GM21367 (cell line): Measurements from ENCODE around the gene ZNF213.
"Not testable (repeated sequence)": the region's sequence is repeated elsewhere in the genome, so short reads cannot be mapped to it uniquely, and the experiment has no call there.

ENCODE experiments used
- ATAC-seq: cut with Tn5 transposase; IDR thresholded peaks from one replicate; pipeline ENCODE4 v1.9.1; 2021; ENCODE audit not compliant: unreplicated experiment

ZNF213 gene

DNA sequence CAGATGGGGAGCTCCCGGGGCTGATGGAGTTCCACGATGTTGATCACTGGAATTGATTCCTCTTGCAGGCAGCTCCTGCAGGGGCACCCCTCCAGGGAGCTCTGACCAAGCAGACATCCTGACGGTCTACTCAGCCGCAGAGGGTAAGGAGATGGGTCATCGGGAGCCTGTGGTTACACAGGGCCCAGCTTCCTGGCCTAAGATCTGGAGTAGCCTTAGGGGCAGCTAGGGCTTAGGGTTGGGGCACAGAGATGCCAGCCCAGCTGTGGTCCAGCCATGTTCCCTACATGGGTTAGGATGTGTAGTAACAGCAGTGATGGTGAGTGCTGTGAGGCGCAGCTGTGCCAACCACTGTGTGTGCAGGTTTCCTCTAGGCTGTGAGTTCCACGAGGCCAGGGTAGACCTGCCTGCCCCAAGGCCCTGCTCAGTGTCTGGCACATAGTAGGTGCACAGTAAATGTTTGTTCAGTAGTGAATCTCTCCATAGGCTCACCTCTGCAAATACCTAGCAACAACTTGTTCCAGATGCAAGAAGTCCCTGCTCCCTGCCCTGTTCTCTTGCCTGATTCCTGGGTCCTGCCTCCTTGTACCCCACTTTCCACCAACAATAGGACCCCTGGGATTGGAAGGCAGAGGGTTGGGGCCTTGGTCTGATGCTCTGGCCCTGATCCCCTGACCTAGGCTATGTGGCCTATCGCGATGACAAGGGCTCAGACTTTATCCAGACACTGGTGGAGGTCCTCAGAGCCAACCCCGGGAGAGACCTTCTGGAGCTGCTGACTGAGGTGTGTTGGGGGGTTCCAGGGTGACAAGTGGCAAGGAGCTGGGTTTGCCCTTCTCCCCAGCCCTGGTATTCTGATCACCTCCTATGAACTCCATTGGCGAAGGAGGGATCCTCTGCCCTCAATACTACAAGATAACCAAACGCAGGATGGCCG is 13.7 kb downstream of the ZNF213 start:
- ATAC-seq = no peak

DNA sequence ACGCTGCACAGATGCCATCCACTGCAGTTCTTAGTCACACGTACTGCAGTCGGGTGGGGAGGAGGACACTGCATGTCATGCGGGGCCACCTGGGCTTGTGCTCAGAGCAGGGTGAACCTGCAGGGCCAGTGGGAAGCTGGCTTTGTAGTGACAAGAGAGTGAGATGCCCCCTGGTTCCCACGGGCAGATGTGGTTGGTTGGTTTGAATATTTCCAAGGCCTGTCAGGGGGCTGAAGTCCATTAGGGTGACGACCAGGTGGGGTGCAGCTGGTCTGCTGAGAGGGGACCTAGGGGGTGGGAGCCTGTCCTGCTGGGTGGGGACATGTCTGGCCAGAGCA is 14.3 kb downstream of the ZNF213 start:
- no peak for ATAC-seq

DNA sequence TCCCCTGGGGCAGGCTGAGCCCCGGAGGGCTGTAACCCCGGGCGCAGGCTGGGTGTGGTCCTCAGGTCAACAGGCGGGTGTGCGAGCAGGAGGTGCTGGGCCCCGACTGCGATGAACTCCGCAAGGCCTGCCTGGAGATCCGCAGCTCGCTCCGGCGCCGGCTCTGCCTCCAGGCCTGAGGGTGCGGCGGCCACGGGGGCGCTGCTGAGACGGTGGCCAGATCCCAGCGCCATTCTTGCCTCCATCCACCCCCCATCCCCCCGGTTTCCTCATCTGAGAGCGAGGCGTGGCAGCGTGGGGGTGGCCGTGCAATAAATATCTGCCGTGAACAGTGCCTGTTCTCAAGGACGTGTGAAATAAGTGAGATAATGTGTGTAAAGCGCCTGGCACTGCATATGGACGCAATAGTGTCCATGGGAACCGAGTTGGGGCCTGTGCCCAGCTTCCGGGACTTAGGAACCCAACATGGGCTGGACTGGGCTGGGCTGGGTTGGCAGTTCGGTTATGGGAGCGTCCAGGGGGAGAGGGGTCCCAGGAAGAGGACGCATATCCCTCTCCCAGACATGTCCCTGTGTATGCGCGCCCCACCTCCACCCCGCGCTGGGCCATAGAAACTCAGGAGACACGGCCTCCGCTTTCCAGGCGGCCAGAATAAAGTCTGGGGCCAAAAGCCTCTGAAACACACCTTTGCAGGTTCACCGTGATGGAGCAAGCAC is 15.0 kb downstream of the ZNF213 start:
- no peak for ATAC-seq

DNA sequence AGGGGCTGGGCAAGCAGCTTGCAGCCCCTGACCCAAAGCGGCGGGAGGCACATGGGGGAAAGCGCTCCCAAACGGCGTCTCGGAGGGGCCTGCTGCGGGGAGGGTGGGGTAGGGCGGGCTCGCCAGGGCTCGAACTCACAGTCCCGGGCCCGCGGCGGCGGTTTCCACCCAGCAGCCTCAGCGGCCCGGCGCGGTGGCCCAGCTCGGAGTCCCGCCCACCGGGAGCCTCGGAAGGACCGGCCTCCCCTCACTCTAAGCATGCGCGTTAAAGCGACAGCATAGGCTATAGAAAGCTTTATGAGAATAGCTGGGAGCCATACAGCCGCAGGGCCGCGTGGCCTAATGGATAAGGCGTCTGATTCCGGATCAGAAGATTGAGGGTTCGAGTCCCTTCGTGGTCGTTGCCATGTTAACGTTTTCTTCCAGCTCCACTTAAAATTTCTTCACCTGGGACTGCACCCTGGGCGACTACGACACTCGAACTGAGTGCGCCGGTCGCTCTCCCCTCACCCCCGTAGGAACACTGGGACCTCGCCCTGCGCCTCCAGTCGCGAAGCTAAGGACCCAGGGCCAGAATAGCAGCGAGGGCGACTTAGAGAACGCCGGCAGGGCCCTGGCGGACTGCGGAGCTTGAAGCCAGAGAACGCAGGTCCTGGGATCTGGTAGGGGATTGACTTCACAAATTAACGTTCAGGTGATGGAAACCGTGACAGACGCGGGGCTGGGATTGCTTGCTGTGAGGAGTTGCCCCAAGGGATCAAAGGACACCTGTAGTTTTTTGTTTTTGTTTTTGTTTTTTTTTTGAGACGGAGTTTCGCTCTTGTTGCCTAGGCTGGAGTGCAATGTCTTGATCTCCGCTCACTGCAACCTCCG is 15.8 kb downstream of the ZNF213 start:
- peak; percentile 48 for ATAC-seq

DNA sequence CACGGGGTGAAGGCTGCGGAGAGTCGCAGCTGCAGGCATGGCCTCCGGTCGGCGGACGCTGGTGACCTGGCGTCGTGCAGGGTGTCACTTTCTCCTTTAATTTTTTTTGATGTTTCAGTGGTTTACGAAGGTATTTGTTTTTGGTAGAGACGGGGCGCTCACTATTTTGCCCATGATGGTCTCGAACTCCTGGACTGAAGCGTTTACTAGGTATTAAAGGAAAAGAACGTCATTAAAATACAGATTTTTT is 17.1 kb downstream of the ZNF213 start:
- ATAC-seq = no peak

DNA sequence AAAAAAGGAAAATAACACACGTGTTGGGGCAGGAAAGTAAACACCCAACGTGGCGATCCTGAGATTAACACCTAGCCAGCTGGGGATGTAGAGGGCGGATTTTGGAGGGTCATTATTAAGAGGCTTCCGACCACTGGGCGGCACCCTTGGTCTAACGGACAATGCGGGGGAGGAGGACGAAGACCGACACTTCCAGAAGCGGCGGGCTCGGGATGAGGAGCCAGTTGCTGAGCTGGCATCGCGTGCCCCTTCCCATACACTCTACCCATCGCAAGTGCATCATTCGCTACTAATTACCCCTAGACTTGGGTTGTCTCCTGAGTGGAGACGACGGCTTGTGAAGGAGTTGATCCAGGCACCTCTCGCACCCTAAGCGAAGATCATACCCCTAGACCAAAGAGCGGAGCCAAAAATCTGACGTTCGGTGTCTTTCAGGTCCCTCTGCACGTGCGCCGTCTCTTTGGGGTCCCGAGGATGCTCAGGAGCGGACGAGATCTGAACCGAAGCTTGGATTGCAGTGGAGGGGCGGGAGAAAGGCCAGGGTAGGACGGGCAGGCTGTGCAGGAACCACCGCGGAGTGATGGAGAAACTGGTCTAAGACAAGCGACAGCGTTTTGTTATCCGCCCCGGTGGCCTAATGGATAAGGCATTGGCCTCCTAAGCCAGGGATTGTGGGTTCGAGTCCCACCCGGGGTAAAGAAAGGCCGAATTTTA is 17.6 kb downstream of the ZNF213 start:
- ATAC-seq = no peak

DNA sequence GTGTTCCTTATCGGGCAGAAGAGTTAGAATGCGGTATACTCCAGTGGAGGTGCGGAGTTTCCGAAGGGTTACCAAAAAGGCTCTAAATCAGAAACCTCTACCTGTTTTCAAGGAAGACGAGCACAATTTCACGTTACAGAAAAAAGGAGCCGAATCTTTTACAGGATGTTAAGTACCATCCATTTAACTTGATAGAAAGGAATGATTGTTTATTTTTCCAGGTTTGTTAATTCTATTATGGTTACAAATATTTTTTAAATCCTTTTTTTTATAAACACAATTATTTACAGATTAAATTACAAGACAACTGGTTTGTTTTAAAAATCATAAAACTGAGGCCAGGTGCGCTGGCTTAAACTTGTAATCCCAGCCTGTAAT is 18.2 kb downstream of the ZNF213 start:
- ATAC-seq = no peak

DNA sequence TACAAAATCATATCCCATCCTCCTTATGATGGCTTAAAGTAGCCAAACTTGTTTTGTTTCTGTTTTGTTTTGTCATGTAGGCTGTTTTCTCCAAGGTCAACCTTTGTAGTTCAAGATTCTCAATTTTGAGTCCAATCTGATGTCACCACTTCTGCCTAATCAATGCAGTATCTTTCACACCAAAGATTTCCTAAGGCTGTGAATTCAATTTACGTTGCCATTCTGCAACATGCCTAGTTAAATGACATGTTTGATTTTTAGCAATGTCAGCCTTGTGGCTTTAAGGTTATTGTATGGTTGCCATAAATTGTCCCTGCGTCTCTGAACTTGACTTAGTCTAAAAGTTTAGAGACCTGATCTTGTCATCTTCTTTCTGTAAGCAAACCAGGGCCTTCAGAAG is 20.4 kb downstream of the ZNF213 start:
- ATAC-seq = no peak

DNA sequence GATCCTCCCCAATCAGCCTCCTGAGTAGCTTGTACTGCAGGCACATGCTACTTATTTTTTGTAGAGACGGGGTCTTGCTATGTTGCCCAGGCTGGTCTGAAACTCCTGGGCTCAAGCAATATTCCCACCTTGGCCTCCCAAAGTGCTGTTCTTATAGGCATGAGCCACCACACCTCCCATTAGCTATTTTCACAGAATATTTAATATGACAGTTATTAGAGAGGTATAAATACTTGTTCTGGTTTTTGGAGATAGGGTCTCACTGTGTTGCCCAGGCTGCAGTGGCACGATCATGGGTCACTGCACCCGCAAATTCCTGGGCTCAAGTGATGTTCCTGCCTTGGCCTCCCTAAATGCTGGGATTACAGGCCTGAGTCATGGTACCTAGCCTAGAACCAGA is 21.1 kb downstream of the ZNF213 start:
- no peak for ATAC-seq

DNA sequence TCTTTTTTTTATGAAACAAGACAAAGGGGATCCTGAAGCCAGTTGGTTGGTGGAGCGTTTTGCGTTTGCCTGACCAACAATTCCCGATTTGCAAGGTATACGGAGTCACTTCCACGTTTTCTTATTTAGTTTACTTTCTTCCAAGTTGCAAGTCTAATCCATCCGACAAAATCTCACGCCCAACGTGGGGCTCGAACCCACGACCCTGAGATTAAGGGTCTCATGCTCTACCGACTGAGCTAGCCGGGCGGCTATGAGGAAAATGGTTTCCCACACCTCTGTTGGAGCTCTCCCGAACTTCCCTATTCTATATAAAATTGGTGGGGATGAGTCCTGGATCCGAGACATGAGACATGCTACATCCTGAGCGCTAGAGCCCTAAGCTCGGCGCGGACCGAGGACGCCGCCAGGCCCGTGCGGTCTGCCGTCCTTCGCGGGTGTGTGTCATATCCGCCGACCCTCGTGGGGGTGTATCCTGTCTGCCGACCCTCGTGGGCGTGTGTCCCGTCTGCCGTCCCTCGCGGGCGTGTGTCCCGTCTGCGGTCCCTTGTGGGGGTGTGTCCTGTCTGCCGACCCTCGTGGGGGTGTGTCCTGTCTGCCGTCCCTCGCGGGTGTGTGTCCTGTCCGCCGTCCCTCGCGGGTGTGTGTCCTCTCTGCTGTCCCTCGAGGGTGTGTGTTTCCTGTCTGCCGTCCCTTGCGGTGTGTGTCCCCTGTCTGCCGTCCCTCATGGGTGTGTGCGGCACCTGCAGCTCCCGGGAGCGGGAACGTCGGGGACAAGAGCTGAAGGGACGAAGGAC is 22.6 kb downstream of the ZNF213 start:
- no peak for ATAC-seq

DNA sequence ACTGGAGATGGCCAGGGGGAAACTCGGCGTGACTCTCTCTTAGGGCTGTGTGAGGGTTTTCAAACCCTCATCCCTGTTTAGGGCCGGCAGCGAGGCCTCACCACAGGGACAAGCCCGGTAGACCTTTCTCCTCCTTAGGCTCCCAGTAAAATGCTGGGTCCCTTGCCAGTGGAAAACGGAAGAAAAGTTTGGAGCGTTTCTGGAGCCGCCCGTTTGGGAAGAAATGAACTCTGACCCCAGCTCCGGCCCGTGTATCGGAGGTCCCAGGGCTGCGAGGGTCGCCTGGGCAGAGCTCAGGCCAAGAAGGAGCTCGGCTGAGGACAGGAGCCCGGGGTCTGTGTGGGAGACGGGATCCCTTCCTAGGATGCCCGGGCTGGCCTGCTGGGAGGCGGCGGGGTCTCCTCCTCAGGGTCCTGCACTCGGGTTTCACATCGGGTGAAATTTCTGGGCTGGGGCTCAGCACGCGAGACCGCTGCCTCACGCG is 23.2 kb downstream of the ZNF213 start:
- no peak for ATAC-seq

DNA sequence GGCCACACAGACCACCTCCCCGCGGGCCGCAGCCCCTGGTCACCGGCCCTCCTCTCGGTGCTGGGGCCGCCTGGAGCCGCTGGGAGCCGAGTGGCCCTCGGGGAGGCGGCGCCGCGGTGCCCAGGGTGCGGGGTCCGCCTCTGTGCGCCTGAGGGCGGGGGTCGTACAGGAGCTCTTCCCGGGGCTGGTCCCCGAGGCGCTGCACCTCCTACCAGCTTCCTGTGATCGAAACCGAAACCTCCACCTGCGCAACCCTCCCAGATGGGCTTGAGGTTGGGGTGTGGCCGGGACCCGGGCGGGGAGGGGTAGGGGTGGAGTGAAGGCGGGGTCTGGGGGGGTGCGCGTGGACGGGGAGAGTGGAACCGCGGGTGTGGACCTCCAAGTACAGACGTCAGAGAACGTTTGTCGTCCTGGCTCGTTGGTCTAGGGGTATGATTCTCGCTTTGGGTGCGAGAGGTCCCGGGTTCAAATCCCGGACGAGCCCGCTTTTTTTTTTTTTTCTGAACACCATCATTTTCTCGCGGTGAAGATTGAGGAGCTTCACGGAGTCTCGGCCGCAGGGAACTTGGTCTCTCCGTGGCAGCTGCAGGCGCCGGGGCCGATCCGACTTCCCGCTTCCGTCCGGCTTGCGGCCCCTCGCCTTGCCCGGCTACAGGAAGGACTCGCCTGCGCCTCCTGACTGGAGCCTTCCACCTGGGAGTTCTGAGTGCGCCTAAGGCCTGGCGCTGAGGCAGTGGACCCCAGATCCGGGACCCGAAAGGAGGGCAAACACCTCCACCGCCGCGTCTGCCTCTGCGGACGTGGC is 23.9 kb downstream of the ZNF213 start:
- ATAC-seq = no peak

DNA sequence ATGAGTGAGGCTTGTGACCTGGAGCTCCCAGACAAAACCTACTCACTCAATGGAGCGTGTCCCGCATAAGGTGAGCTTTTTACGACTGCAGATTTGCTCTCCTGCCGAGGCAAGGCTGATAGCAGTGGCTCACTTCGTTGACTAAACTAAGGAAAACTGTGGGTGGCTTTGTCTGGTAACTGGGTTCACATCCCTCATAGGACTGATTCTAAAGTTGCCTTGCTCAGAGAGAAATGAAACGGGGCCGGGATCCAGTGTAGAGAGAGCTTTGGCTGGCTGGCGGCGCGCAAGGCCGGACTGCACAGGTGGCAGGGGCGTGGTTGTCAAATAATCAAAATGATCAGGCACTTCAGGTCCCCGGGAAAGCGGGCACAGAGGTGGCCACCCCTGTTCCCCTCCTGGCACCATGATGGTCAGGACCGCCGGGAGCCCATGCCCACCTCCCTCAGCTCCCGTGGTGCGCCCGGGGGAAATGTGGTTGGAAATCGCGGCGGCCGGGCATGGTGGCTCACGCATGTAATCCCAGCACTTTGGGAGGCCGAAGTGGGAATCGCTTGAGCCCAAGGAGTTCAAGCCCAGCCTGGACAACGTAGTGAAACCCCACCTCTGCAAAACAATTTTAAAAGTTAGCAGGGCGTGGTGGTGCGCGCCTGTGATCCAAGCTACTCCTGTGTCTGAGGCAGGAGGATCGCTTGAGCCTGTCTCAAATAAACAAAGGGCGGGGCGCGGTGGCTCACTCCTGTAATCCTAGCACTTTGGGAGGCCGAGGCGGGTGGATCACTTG is 26.6 kb downstream of the ZNF213 start:
- ATAC-seq = no peak

DNA sequence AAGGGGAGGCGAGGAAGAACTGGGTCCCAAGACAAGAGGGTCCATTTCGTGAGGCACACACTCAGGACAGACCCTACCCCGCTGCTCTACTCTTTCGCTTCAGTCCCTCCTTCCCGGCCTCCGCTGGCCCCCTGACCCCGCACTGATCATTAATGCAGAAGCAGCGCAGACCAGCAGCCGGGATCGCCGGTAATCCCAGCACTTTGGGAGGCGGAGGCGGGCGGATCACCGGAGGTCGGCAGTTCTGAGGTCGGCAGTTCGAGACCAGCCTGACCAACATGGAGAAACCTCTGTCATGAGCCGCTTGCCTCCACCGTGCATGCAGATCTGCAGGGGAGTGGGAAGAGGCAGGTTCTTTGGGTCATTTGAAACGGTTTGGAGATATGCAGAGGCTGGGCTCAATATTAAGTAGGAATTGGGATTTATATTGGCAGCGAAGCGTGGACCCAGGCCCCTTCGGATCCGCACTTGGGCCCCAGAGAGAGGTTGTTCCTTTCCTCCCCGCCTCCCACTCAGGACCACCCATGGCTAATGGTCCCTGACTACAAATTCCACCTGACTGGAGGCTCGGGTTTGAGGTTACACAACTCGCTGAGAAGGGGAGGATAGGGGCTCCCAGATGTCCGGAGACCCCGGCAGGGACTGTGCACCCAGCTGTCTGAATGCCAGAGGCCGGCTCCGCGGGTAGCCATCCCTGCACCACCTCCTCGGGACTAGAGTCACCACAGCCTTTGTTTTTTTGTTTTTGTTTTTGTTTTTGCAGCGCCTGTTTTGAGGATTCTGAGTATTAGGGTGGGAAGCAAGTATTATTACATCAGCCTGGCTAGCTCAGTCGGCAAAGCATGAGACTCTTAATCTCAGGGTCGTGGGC is 29.5 kb downstream of the ZNF213 start:
- ATAC-seq = no peak

DNA sequence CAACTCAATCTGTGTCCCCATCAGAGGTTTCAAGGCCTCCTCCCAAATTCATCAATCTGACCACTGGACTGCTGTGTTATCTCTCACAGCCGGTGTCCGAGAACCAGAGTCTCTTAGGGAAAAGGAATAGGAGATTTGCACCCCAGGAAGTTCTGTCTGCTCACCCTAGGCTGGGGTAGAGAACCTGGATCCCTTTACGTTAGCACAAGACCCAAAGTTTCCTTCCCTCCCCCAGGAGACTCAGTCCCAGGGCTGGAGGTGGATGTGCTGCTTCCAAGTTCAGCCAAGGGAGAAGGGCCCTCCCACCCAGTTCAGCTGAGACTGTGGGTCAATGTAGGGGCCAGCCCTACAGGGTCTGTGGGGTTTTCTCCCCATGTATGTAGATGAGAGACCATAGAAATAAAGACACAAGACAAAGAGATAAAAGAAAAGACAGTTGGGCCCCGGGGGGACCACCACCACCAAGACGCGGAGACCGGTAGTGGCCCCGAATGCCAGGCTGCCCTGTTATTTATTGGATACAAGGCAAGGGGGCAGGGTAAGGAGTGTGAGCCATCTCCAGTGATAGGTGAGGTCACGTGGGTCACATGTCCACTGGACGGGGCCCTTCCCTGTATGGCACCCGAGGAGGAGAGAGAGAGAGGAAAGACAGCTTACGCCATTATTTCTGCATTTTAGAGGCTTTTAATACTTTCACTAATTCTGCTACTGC is 30.4 kb downstream of the ZNF213 start:
- ATAC-seq = no peak

DNA sequence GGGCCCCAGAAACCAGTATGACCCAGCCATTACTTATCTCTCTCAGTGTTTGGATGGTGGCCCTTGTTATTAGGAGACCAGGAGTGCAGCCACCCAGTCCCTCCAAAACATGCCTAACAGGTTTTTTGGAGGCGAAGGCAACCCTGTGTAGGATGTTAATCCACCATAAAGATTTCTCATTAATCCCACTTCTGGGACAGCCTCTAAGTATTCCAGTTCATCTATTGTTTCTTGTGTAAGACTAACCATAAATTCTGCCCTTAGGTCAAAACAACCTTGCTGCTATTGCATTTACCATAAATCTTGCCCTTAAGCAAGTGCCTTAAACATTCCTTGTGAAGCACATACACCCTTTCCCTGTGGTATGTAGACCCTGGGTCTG is 31.7 kb downstream of the ZNF213 start:
- no peak for ATAC-seq

DNA sequence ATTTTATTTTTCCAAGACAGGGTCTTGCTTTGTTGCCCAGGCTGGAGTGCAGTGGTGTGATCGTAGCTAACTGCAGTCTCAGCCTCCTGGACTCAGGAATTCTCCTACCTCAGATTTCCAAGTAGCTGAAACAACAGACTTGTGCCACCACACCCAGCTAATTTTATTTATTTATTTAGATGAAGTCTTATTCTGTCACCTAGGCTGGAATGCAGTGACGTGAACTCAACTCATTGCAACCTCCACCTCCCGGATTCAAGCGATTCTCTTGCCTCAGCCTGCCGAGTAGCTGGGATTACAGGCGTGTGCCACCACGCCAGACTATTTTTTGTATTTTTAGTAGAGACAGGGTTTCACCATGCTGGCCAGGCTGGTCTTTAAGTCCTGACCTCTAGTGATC is 33.9 kb downstream of the ZNF213 start:
- ATAC-seq = not testable (repeated sequence)
